GM19023 (cell line): ENCODE measurements around the gene HERC5.
"Not testable (repeated sequence)": the region's sequence is repeated elsewhere in the genome, so short reads cannot be mapped to it uniquely, and the experiment has no call there.

ENCODE experiments used
- ATAC-seq: cut with Tn5 transposase; IDR thresholded peaks from one replicate; pipeline ENCODE4 v1.9.1; 2021; ENCODE audit warnings: mild to moderate bottlenecking, moderate library complexity; ENCODE audit not compliant: unreplicated experiment

Gene HERC5

DNA sequence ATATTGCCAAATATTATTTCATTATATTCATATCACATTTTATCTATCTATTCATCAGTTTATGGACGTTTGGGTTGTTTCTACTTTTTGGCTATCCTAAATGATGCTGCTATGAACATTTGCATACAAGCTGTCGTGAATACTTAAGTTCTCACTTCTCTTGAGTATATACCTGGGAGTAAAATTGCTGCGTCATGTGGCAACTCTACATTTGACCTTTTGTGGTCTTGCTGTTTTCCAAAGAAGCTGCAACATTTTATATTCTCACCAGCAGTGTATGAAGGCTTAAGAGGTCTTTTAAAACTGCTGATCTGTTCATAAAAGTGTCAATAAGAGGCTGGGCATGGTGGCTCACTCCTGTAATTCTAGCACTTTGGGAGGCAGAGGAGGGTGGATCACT, 60.9 kb downstream of the HERC5 start:
- no peak for ATAC-seq

GRCh38 chr4:88518911-88519310, 62.0 kb downstream of the HERC5 start:
- no peak for ATAC-seq

DNA sequence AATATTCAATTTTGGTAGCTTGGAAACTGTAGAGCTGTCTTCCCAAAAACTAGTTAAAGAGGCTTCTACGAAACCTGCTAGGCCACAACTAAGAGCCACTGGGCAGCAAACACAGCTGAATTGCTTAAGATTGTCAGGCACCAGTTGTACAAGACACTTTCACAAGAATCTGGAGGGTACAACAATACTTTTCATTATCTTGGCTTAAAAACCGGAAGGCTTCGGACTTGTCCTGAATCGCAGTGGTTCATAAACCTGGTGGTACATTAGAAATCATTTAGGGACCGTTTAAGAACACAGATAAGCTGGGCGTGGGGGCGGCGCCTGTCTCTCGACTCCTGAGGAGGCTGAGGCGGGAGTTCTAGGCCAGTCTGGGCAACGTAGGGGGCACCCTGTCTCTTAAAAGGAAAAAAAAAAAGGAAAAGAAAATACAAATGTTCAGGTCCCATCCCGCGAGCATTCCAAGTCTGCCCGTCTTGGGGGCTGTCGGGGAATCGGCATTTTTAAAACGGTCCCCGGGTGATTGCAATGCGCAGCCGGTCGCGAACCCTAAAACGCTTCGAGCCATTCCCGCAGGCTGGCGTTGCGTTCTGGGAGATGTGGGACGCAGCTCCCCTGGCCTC, 65.9 kb downstream of the HERC5 start:
- ATAC-seq: peak; percentile 19

DNA sequence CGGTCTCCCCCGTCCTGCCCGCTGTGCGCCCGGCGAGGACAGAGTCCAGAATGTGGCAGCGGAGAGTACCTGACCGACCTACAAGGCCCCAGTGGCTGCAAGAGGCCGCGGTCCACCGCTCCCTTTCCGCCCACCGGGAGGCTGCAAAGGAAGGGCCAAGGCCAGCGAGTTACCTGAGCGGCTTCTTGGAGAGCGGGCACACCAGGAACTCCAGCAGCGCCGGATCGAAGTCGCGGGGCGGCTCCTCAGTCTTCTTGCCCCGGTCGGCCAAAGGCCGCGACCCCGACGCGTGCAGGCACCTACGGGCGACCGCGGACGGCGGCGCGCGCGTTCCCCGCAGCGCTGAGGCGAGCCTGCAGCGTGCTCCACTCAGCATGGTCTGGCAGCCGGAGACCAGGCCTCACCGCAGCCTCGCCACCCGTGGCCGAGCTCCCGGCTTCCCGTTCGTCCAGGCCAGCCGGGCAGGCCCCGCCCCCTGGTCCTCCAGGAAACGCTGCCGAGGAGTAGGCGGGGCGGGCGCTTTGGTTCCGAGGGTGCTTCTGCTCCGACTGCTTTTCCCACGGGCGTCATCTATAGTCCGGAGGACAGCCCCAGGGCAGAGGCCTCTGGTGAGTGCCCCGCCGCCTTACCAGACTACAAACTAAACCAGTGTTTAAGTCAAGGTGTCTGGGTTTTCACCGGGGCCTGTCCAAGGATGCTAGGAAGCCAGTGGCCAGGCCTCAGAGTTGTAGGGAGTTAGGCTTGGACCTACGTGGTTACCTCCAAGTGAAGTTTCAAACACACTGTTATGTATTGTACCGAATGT, 66.6 kb downstream of the HERC5 start, which contains the start of gene PYURF:
Gene PYURF (minus strand): TSS at position 452 of the 805 bp plus-strand sequence. CDS start 76 bp downstream, at position 376.
- ATAC-seq: peak; percentile 77

DNA sequence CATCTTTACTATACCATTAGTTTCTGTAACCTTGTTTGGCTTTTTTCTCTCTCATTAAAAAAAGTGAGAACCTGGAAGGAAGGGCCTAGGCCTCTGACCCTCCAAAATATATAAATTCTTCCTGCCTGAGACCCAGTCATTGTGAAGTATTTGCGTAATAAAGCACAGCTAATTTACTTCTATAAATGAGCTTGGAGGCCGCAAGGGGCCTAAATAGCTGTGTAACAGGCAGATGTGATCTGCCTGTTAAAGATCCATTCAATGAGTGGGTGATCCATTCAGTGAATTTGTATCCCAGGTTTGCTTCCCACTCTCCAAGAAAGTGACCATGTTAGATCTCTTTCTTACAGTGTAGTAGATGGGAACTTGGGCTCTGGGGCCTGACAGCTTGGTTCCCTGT, 67.3 kb downstream of the HERC5 start:
- no peak for ATAC-seq

GRCh38 chr4:88526221-88526815, 69.4 kb downstream of the HERC5 start:
- no peak for ATAC-seq

- peak; percentile 34 for ATAC-seq
These were observed 70.9 kb downstream of the HERC5 start for GRCh38 chr4:88527787-88528186.

DNA sequence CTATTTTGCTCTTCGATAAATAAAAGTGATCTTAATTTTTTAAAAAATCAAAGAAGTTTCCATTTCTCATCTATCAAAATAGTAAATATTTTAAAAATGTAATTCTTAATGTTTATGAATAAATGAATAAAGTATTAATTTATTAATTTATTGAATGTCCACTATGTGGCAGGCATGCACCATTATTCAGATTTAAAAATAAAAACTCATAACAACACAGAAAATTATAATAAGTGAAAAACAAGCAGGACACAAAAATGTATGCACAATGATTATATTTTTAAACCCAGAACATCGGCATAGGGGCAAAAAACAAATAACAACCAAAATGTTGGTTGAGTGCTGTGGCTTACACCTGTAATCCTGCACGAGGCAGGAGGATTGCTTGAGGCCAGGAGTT, 71.9 kb downstream of the HERC5 start:
- no peak for ATAC-seq

- ATAC-seq: no peak
These were observed 74.6 kb downstream of the HERC5 start for GRCh38 chr4:88531549-88531948.

- no peak for ATAC-seq
These were observed 76.3 kb downstream of the HERC5 start for GRCh38 chr4:88533088-88533790.

- no peak for ATAC-seq
These were observed 77.2 kb downstream of the HERC5 start for GRCh38 chr4:88533937-88534750.

DNA sequence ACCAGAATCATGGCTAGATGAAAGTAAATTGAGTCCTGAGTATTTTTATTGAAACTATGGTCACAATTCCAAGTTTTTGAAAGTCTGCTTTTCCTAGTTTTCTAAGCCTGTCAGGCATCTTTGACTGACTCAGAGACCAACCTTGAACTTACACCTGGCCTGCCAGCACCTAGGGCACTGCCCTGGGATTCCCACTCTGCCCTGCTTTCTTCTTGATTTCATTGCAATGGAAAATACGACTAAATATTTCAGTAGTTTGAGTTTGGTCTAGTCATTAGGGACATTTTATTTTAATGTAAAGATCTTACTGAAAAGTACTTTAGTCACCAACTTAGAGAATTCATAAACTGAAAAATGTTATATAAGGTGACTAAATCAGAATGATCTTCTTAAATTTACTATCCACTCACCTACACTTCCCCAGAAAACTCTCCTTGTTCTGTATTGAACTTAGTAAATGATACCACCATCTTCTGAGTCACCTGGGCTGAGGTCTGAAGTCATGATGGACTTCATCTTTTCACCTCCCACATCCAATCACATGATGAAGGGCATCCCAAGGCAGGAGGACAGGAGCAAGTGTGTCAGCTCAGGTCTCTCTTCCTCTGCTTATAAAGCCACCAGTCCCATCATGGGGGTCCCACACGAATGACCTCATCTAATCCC, 78.3 kb downstream of the HERC5 start:
- ATAC-seq: no peak

- no peak for ATAC-seq
These were observed 80.8 kb downstream of the HERC5 start for GRCh38 chr4:88537709-88538108.

DNA sequence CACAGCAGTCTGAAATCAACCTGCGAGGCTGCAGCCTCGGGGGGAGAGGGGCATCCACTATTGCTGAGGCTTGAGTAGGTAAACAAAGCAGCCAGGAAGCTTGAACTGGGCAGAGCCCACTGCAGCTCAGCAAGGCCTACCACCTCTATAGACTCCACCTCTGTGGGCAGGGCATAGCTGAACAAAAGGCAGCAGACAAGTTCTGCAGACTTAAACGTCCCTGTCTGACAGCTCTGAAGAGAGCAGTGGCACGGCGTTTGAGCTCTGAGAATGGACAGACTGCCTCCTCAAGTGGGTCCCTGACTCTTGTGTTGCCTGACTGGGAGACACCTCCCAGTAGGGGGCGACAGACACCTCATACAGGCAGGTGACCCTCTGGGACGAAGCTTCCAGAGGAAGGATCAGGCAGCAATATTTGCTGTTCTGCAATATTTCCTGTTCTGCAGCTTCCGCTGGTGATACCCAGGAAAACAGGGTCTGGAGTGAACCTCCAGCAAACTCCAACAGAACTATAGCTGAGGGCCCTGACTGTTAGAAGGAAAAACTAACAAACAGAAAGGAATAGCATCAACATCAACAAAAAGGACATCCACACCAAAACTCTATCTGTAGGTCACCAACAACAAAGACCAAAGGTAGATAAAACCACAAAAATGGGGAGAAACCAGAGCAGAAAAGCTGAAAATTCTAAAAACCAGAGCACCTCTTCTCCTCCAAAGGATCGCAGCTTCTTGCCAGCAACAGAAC, 82.6 kb downstream of the HERC5 start:
- ATAC-seq: not testable (repeated sequence)

- no peak for ATAC-seq
These were observed 92.9 kb downstream of the HERC5 start for GRCh38 chr4:88549815-88550214.
